ENCODE data around the gene UQCR11.

DNA sequence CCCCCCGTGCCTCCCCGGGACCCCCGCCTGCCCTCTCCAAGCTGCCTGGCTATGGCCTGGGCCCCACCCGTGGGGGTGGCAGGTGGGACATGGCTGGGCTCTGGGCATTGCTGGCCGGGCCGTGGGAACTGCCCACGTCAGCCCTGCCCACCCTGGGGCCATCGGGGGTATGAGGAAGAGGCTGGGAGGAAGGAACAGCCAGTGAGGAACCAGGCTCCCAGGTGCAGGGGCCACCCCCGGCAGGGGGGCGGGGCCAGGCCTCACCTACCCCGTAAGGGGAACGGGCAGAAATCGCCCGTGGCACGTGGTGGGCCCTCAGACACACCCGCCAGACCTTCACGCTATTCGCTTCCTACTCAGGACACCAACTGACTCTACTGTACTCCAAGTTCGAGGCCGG lies 24.8 kb upstream of the UQCR11 start:
- TF ChIP-seq, protein P1, sequence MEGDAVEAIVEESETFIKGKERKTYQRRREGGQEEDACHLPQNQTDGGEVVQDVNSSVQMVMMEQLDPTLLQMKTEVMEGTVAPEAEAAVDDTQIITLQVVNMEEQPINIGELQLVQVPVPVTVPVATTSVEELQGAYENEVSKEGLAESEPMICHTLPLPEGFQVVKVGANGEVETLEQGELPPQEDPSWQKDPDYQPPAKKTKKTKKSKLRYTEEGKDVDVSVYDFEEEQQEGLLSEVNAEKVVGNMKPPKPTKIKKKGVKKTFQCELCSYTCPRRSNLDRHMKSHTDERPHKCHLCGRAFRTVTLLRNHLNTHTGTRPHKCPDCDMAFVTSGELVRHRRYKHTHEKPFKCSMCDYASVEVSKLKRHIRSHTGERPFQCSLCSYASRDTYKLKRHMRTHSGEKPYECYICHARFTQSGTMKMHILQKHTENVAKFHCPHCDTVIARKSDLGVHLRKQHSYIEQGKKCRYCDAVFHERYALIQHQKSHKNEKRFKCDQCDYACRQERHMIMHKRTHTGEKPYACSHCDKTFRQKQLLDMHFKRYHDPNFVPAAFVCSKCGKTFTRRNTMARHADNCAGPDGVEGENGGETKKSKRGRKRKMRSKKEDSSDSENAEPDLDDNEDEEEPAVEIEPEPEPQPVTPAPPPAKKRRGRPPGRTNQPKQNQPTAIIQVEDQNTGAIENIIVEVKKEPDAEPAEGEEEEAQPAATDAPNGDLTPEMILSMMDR (IDR thresholded peaks at IDR 0.05), result no peak
- TF ChIP-seq POLR2A (IDR thresholded peaks at IDR 0.05; ENCODE audit: low read depth) (no peak), POLR2AphosphoS5 (IDR thresholded peaks at IDR 0.05) (no peak)

All from esophagus muscularis mucosa (tissue), 3 donors.